22Rv1 (cell line): ENCODE results near the gene FRMD8.

ENCODE experiments used
- CTCF ChIP-seq: fragments of 450-650 bp; IDR thresholded peaks from 2 replicates; pipeline ENCODE4 v1.5.1; 2017; ENCODE audit warnings: mild to moderate bottlenecking
- ZFX ChIP-seq: fragments of 450-650 bp; IDR thresholded peaks from 2 replicates; pipeline ENCODE4 v1.6.1; 2017; ENCODE audit warnings: antibody characterized with exemption, borderline replicate concordance

GRCh38 chr11:65356394-65356972, 30.0 kb upstream of the FRMD8 start:
- TF ChIP-seq CTCF (no peak), ZFX (no peak)
